ENCODE data around the gene TENT4B.

Gene TENT4B

GRCh38 chr16:50144211-50144610 is 8.9 kb upstream of the TENT4B start:
- no peak for DNase-seq (ENCODE audit: low read depth)
- TF ChIP-seq CTCF (IDR thresholded peaks at IDR 0.05; ENCODE audit: low read length, missing control alignments), result no peak
- no peak overlapping the region for H3K4me3 ChIP-seq (replicated peaks; ENCODE audit: low read depth, low read length)

DNA sequence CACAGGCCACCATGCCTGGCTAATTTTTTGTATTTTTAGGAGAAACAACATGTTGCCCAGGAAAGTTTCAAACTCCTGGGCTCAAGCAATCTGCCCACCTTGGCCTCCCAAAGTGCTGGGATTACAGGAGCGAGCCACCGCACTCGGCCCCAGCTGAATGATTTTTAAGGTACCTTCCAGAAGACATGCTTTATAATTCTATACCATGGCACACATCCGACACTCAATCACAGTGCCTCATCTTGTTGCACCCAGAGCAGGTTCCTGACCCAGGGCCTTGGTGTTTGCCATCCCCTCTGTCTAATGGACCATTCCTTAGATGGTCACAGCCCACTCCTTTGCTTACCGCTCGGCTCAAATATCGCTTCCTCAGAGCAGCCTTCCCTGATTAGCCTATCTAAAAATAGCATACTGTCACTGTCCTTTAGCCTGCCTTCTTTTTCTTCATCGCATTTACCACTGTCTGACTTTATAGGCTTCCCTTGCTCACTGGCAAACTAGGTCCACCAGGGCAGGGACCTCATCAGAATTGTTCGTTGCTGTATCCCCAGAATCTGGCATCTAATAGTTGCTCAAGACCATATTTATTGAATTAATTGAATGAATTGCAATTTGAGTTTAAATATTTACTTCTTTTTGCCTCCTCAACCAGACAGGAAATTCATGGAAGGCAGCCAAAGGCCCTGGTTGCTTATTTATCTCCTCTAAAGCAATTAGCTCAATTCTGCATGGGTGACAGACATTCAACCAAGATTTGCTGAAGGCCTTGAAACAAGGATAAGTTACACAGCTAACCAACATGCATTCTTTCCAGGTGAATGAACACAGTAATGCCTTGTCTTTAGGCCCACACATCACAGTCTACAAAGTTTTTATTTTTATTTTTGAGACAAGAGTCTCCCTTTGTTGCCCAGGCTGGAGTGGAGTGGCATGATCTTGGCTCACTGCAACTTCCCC is 6.3 kb upstream of the TENT4B start:
- TF ChIP-seq CTCF (IDR thresholded peaks at IDR 0.05; ENCODE audit: low read length, missing control alignments), result no peak
- no peak overlapping the region for H3K4me3 ChIP-seq (replicated peaks; ENCODE audit: low read depth, low read length)
- DNase-seq (ENCODE audit: low read depth), result no peak

DNA sequence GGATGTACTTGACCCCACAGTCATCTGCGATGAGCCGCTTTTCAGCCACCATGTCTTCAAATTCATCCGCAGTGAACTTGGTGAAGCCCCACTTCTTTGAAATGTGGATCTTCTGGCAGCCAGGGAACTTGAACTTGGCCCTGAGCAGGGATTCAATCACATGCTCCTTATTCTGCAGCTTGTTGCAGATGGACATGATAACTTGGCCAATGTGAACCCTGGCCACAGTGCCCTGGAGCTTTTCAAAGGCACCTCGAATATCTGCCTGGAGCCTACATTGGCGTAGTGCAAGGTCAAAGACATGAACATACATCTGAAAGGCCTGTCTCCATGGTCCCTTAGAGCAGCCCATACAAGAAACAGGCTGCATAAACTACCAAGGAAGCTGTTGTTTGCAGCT is 1.8 kb upstream of the TENT4B start:
- no peak for TF ChIP-seq CTCF (IDR thresholded peaks at IDR 0.05; ENCODE audit: low read length, missing control alignments)
- DNase-seq (ENCODE audit: low read depth), result no peak
- H3K4me3 ChIP-seq (replicated peaks; ENCODE audit: low read depth, low read length), result no peak overlapping the region

GRCh38 chr16:50151756-50152155 is 1.4 kb upstream of the TENT4B start:
- peak overlapping the region; percentile 76 for H3K4me3 ChIP-seq (replicated peaks; ENCODE audit: low read depth, low read length)
- DNase-seq (ENCODE audit: low read depth), result no peak
- no peak for TF ChIP-seq CTCF (IDR thresholded peaks at IDR 0.05; ENCODE audit: low read length, missing control alignments)

- no peak for TF ChIP-seq CTCF (IDR thresholded peaks at IDR 0.05; ENCODE audit: low read length, missing control alignments)
- peak overlapping the region; percentile 76 for H3K4me3 ChIP-seq (replicated peaks; ENCODE audit: low read depth, low read length)
- peak; percentile 33 for DNase-seq (ENCODE audit: low read depth)
Observed at GRCh38 chr16:50152351-50152806, 727 bp upstream of the TENT4B start.

- DNase-seq (ENCODE audit: low read depth), result peak; percentile 25
- peak overlapping the region; percentile 76 for H3K4me3 ChIP-seq (replicated peaks; ENCODE audit: low read depth, low read length)
- no peak for TF ChIP-seq CTCF (IDR thresholded peaks at IDR 0.05; ENCODE audit: low read length, missing control alignments)
Observed at GRCh38 chr16:50153596-50154419, 702 bp downstream of the TENT4B start.

All from fibroblast of pulmonary artery (primary cell).